ENCODE measurements around the gene PARD3B.

- TF ChIP-seq POLR2A (IDR thresholded peaks at IDR 0.05; ENCODE audit: low read length) (no peak), GATA1 (IDR thresholded peaks at IDR 0.05; ENCODE audit: low read depth, low read length) (no peak)
Observed at GRCh38 chr2:205273627-205274026, 728.4 kb downstream of the PARD3B start.

All from erythroblast (primary cell).